HG03457 (cell line): ENCODE results near the gene USP31.

Experiments used
- ATAC-seq: cut with Tn5 transposase; IDR thresholded peaks from one replicate; pipeline ENCODE4 v1.9.1; 2021; ENCODE audit warnings: moderate number of reproducible peaks; ENCODE audit not compliant: unreplicated experiment

The USP31 gene

GRCh38 chr16:23064639-23065038 lies 84.6 kb downstream of the USP31 start:
- no peak for ATAC-seq

DNA sequence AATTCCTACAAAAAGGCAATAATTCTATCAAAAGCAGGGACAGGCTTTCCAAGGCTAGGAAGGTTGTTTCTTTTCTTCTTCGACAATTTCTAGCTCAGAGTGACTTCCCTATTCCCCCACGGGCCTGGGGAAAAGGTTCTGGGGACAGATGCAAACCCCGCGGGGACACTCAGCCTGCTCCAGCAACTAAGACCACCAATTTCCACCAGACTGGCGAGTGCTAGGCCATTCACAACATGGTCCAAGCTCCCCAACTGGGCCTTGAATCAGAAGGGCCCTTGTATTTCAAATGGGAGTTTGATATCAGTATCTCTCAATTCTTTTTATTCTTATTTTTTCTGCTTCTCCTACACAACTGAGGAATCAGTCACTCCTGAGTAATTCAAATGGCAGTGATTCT lies 86.7 kb downstream of the USP31 start:
- ATAC-seq: no peak

GRCh38 chr16:23061669-23062068 lies 87.6 kb downstream of the USP31 start:
- ATAC-seq: no peak

- ATAC-seq: no peak
These were observed 88.6 kb downstream of the USP31 start for GRCh38 chr16:23060458-23061320.

DNA sequence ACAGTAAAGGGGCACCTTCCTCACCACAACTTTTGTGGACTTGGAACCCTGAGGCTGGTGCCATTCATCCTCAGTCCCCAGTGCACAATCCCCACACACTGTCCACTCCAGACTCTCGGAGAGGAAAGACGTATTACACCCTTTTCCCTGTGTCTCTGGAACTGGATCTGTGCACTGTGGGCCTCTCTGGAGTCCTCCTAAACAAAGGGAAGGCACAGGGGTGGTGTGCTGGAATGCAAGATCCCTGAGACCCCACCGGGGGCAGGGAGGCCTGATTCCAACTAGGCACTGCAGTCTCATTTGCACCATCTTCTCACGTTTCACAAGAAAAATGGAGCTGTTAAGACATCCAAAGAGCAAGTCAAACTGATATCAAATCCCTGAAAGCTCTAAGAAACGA lies 89.8 kb downstream of the USP31 start:
- ATAC-seq: no peak

- no peak for ATAC-seq
These were observed 90.7 kb downstream of the USP31 start for GRCh38 chr16:23058576-23058975.

GRCh38 chr16:23057013-23057596 lies 92.1 kb downstream of the USP31 start:
- ATAC-seq: no peak

GRCh38 chr16:23055481-23055880 lies 93.8 kb downstream of the USP31 start:
- ATAC-seq: no peak

GRCh38 chr16:23052908-23053580 lies 96.2 kb downstream of the USP31 start:
- ATAC-seq: no peak

DNA sequence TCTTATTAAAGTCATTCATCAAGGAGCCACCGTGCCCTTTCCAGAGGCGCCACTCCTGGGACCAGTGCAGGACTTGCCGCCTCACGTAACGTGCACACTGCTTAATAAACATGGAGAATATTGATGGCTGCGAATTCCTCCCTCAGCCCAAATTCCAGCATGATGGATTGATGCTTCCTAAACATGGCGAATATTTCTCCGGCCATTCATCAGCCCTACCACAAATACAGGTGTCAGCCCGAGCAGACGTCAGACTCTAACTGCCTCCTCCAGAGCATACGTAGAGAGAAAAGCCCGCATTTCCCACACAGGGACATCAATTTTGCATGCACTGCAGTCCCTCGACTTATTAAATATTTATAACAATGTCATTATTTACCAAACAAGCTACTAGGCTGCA lies 97.0 kb downstream of the USP31 start:
- ATAC-seq: no peak

GRCh38 chr16:23051587-23051986 lies 97.7 kb downstream of the USP31 start:
- no peak for ATAC-seq

DNA sequence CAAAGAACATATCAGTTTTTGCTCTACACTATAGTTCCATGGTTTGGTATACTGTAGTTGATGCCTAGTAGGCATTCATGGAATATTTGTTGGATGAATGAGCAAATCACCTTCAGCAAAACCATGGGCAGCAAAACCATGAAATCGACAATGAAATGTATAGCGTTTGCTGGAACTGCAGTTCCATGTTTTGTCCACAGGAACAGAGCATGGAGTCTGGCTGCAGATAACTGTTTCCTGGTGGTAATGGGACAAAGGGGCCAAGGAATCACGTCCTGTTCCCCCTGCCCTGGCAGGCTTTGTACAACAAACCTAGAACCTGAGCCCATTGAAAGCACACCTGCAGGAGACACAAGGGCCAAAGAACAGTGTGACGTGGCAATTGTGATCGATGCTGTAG lies 101.1 kb downstream of the USP31 start:
- ATAC-seq: no peak

DNA sequence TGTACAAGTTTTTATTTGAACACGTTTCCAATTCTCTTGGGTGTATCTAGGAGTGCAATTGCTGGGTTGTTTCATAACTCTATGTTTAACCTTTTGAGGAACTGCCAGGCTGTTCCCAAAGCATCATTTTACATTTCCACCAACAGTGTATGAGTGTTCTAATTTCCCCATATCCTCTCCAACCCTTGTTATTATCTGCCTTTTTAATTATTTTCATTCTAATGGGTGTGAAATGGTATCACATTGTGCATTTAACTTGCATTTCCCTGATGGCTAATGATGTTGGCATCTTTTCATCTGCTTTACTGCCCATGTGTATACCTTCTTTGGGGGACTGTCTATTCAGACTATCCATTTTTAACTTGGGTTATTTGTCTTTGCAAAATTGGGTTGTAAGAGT lies 104.2 kb downstream of the USP31 start:
- no peak for ATAC-seq

DNA sequence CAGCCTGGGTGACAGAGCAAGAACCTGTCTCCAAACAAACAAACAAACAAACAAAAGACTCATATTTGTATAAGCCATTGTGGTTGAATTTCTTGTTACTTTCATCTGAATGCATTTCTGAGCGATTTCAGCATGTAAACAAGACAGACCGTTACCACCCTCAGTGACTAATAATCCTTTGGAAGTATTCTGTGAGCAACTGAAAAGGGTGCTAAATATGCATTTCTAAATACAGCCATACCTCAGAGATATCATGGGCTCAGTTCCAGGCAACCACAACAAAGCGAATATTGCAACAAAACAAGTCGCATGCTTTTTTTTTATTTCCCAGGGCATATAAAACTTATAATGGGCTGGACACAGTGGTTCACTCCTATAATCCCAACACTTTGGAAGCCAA lies 109.0 kb downstream of the USP31 start:
- ATAC-seq: no peak

DNA sequence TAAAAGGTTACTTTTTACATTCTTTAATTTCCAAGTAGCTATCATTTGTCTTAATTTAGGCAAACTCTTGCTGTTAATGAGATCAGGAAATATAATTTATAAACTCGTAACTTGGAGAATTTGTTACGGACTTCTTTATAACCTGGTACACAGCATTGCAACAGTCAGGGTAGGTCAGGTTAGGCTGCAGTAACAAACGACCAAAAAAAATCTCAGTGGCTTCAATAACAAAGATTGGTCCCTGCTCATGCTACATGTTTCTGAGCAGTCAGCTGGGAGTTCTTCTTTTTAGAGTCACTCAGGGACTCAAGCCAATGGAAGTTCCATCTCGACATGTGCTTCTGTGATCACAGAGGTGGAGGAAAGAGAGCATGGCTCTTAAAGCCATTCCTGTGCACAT lies 110.1 kb downstream of the USP31 start:
- no peak for ATAC-seq

GRCh38 chr16:23035240-23035639 lies 114.0 kb downstream of the USP31 start:
- no peak for ATAC-seq

- no peak for ATAC-seq
These were observed 117.6 kb downstream of the USP31 start for GRCh38 chr16:23031508-23032098.

DNA sequence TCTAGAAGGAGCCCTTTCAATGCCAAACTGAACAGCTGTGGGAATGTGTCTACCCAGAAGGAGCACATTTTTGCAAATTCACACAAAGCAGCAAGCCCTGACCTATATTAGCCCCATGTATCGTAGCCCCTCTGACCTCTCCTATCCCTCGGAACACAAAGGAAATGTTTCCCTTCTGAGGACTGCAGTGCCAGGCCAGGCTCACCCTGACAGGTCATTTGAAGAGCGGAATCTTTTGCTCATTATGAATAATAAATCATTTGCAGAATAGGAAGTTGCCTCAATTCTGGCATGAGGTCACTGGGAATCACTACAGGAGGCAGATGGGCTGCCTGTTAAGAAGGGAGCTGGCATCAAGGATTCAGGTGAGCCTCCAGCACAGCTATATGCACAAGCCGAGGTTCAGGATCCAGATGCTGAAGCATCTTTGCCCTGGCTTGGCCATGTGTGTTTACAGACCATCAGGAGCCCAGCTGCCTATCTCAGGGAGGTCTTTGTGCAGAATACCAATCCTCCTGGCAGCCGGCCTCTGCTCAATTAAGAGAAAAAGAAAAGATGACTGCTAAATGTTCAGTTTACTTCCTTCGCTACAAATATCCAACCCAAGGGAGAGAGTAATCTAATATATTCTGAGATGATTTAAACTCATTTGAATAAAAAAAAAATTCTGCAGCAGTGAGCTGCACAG lies 119.4 kb downstream of the USP31 start:
- ATAC-seq: no peak

- no peak for ATAC-seq
These were observed 121.9 kb downstream of the USP31 start for GRCh38 chr16:23027386-23027785.

DNA sequence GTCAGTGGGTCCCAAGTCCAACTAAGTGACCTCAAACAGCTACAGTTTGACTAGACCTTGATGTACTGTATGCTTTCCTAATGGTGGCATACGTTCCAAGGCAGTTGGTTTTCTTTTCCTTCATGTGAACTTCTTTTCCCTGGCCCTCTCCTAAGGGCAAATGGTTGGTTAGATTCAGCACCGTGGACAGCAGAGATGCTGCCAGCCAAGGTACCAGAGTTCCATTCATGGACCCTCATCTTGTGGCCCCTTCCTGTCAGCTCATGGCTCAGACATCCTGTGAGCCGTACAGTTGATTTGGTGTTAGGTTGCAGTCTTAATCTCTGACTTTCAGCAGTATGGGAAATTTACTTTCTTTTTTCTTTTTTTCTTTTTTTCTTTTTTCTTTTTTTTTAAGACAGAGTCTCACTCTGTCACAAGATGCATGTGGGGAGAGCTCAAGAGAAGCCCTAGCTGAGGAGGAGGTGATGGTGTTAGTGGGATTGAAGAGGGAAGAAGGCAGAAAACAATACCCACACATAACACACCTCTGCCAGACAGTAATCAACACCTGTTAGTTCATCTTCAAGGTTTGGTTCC lies 122.4 kb downstream of the USP31 start:
- ATAC-seq: no peak
